ENCODE results near the gene ELP5. TPM values are rescaled to one million over a fixed set of nuclear protein-coding genes. Genes with fewer than 3 reads are reported as not detected.

The ELP5 gene
- total and polyA plus RNA-seq, 10 of the 15 experiments (the other 5 are each of a cell fraction or from before 2014, with no cell fraction given): 41.1 to 109 (median 77.5) TPM

GRCh38 chr17:7234083-7234951 lies 17.7 kb upstream of the ELP5 start, which contains the start of gene DVL2 (continued):
- TF ChIP-seq MTA2 (IDR thresholded peaks at IDR 0.05; ENCODE audit: low read depth) (peak; percentile 37; the same call in 1 of the 2 replicates), PAX8 (IDR thresholded peaks at IDR 0.05) (peak; percentile 48; the same call in 1 of the 2 replicates), TCF12 (IDR thresholded peaks at IDR 0.05; ENCODE audit: low read depth, low read length) (peak; percentile 41; the same call in 1 of the 2 replicates), SKIL (IDR thresholded peaks at IDR 0.05; ENCODE audit: low read depth, poor library complexity, severe bottlenecking) (no peak), MYB (IDR thresholded peaks at IDR 0.05; ENCODE audit: borderline replicate concordance, low read depth, low read length) (0 out of 2 replicates have a peak, but pooled peaks have one; percentile 46), JUND (IDR thresholded peaks at IDR 0.05; ENCODE audit: low read depth, low read length) (peak; percentile 65; the same call in 1 of the 2 replicates), PAX5 (IDR thresholded peaks at IDR 0.05; ENCODE audit: borderline replicate concordance, low read depth, low read length) (peak; percentile 62; the same call in 1 of the 2 replicates), USF1 (IDR thresholded peaks at IDR 0.05; ENCODE audit: borderline replicate concordance, extremely low read length, insufficient read depth, low read depth, low read length) (peak; percentile 100), ATF7 (IDR thresholded peaks at IDR 0.05; ENCODE audit: low read depth) (peak; percentile 44; the same call in 1 of the 2 replicates), RAD51 (IDR thresholded peaks at IDR 0.05) (peak; percentile 100), KLF5 (IDR thresholded peaks at IDR 0.05; ENCODE audit: partially characterized antibody) (peak; percentile 63), ZNF24 (IDR thresholded peaks at IDR 0.05) (0 out of 2 replicates have a peak, but pooled peaks have one; percentile 17), MEF2B (IDR thresholded peaks at IDR 0.05; ENCODE audit: partially characterized antibody, poor library complexity, severe bottlenecking) (peak; percentile 89), JUNB (IDR thresholded peaks at IDR 0.05) (no peak), TAF1 (IDR thresholded peaks at IDR 0.05; ENCODE audit: borderline replicate concordance, low read depth, low read length) (0 out of 2 replicates have a peak, but pooled peaks have one; percentile 18), KDM1A (IDR thresholded peaks at IDR 0.05; ENCODE audit: borderline replicate concordance) (no peak), BCLAF1 (IDR thresholded peaks at IDR 0.05) (no peak), E2F4 (IDR thresholded peaks at IDR 0.05; ENCODE audit: low read depth, low read length) (no peak), MYC (IDR thresholded peaks at IDR 0.05; ENCODE audit: insufficient read depth, insufficient read length, insufficient replicate concordance, low read length, severe bottlenecking) (peak; percentile 49), ZSCAN29 (IDR thresholded peaks at IDR 0.05) (no peak), FOS (IDR thresholded peaks at IDR 0.05; ENCODE audit: borderline replicate concordance, extremely low read depth, insufficient read length) (peak; percentile 90), STAT1 (conservative IDR thresholded peaks at IDR 0.05) (no peak)
